A549 treated with AZD9567 at 1 μM for 4 hours (cell line): ENCODE measurements around the gene ARID5B. TPM values are rescaled to one million over a fixed set of nuclear protein-coding genes. Genes with fewer than 3 reads are reported as not detected.

Experiments
- total RNA-seq: library from RNA; stranded (reverse); fragments of 200-300 nt; extraction: Qiagen RNA extraction; gene quantifications from 5 replicates; pipeline ENCODE4 v1.2.3, GENCODE V29; 2022; ENCODE audit not compliant: insufficient read depth

The ARID5B gene, protein sequence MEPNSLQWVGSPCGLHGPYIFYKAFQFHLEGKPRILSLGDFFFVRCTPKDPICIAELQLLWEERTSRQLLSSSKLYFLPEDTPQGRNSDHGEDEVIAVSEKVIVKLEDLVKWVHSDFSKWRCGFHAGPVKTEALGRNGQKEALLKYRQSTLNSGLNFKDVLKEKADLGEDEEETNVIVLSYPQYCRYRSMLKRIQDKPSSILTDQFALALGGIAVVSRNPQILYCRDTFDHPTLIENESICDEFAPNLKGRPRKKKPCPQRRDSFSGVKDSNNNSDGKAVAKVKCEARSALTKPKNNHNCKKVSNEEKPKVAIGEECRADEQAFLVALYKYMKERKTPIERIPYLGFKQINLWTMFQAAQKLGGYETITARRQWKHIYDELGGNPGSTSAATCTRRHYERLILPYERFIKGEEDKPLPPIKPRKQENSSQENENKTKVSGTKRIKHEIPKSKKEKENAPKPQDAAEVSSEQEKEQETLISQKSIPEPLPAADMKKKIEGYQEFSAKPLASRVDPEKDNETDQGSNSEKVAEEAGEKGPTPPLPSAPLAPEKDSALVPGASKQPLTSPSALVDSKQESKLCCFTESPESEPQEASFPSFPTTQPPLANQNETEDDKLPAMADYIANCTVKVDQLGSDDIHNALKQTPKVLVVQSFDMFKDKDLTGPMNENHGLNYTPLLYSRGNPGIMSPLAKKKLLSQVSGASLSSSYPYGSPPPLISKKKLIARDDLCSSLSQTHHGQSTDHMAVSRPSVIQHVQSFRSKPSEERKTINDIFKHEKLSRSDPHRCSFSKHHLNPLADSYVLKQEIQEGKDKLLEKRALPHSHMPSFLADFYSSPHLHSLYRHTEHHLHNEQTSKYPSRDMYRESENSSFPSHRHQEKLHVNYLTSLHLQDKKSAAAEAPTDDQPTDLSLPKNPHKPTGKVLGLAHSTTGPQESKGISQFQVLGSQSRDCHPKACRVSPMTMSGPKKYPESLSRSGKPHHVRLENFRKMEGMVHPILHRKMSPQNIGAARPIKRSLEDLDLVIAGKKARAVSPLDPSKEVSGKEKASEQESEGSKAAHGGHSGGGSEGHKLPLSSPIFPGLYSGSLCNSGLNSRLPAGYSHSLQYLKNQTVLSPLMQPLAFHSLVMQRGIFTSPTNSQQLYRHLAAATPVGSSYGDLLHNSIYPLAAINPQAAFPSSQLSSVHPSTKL
- total RNA-seq: 1.2 to 1.6 TPM (median 1.3 TPM) in 5 replicates

DNA sequence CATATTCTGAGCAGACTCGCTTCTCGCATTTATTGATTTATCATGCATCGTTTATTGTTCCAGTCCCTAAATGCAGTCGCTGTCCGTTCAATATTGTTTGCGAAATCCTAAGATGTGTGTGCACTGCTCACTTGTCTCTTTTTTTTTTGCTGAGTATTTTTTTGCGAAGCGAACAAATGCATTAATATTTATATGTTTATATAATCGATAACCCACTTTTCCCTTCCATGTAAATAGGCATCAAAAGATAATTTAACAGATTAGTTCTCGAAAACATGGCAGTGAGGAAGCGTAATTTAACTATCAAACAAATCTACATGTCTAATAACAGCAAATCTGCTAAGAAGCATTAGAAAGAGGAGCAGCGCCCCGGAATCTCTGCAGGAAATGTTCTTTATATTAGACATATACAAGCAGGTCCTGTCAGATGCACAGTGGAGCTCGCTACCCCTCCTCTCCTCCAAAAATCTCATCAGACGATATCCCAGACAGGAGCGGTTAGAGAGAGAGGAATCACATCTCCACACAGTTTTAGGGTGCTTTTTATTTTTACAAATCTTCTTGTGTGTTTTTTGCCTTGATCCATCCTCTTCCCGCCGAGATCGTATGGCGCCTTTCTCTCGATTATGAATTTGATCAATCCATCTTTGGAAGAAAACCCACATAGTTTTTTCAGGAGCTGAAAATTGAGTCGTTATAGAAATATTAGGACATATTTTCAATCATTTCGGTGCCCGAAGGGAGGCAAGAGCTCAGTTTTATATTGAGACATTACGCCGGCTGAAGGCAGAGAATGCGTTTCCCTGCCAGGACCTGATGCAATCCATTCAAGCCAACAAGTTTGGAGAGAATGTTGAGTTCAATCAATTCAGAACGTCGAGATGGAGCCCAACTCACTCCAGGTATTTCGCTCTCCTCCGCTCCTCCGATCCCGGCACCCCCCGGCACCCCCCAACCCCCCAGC is at the start of gene ARID5B:
Gene ARID5B (plus strand): TSS at position 871 of the 964 bp plus-strand sequence. CDS start 11 bp downstream, at position 882.

Other genes with a start within 250 kb of the ARID5B start
- 0.24 to 2.8 TPM (median 0.42 TPM) in 5 replicates for gene CABCOCO1, start 238.8 kb upstream of the ARID5B start, total RNA-seq